H1 (cell line): ENCODE measurements around the gene LECT2. TPM values are rescaled to one million over a fixed set of nuclear protein-coding genes. Genes with fewer than 3 reads are reported as not detected.

Source experiments
- EGR1 ChIP-seq: IDR thresholded peaks from 2 replicates; pipeline ENCODE4 v1.6.1; 2011; ENCODE audit warnings: low read depth, low read length, borderline replicate concordance
- EZH2 ChIP-seq: fragments of 200-600 bp; sonication (generic); IDR thresholded peaks from 2 replicates; pipeline ENCODE4 v1.7.1; 2012; ENCODE audit warnings: low read depth, mild to moderate bottlenecking, moderate library complexity, low read length, inconsistent platforms; ENCODE audit not compliant: severe bottlenecking
- GABPA ChIP-seq: IDR thresholded peaks from 2 replicates; pipeline ENCODE4 v1.6.1; 2011; ENCODE audit warnings: mild to moderate bottlenecking, low read length, moderate library complexity, borderline replicate concordance; ENCODE audit not compliant: insufficient read depth
- TAF7 ChIP-seq: optimal IDR thresholded peaks from 2 replicates; pipeline ENCODE3; 2011; ENCODE audit warnings: low read depth, mild to moderate bottlenecking, inconsistent platforms, low read length, moderate library complexity, borderline replicate concordance
- TBP ChIP-seq: IDR thresholded peaks from 2 replicates; pipeline ENCODE4 v1.6.1; 2011; ENCODE audit warnings: low read depth, low read length, improper control_type of control experiment
- polyA plus RNA-seq, 7 experiments: library from polyadenylated mRNA; depleted of rRNA in 3 of 7; stranded (reverse) in 5 of 7; unstranded in 2 of 7; fragments of >200 nt in 5 of 7; fragments of 200-250 nt in 2 of 7; gene quantifications; 1 replicate in 5 of 7; 2 replicates in 1 of 7; 4 replicates in 1 of 7; pipeline versions ENCODE4 v1.2.1 to v1.2.3, GENCODE V29; 2011 to 2013; ENCODE audit warnings: missing spikeins in 2 of 7, mixed read lengths in 2 of 7
- total RNA-seq: library from RNA; stranded (reverse); fragmentation: NEBNext Ultra II Directional; extraction: Animal tissue kit (Norgen Biotek cat#: 25700); gene quantifications from 2 replicates; pipeline ENCODE4 v1.2.1, GENCODE V29; 2021
- TF ChIP-seq, protein P1 (sequence below): IDR thresholded peaks from 2 replicates; pipeline ENCODE4 v1.6.1; 2012; ENCODE audit warnings: low read length, inconsistent platforms

Gene LECT2
- total and polyA plus RNA-seq, 2 of the 8 experiments (the other 6 are each of a cell fraction or from before 2014, with no cell fraction given): not detected

DNA sequence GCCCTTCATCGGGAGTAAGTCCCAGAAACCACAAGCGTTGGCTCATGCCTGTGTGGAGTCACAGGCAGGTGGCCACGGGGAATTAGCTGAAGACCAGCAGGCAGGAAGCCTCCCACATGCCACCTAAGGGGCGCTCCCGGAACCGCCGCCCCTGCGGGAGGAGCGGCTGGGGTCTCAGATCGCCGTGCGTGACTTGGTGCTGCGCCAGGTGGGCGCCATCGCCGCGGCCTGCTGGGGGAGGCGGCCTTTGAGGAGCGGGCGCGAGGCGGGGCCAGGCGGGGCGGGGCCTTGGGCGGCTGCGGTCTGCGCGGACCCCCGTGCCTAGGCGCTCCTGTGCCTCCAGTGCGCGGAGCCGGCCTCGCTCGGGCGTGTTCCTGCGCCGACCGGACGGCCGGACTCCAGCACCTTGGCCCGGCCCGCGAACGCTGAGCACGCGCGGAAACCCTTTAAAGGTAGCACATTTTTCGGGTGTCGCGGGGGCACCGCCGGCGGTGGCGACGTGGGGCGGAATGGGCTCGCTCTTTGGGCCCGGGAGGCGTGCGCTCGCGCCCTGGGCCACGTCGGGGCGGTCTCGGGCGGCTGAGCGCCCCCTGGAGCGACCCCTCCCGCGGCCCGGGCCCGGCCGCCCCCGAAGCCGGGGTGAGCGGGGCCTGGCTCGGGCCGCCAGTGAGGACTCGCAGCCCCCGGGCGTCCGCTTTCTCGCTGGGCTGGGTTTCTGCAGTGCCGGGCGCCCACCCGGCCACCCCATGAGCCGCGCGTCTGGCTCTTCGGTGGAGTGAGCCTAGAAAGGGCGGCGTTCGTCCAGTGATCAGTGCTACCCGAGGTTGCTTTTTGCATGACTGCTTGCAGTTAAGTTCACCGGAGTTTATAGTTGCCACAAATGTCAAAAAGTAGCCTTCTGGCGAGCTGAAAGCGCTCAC lies 24.5 kb downstream of the LECT2 start (continued):
- TF ChIP-seq GABPA (peak; percentile 22; the same call in 1 of the 2 replicates), TAF7 (peak; percentile 14), TBP (no peak), EZH2 (peak; percentile 79), EGR1 (no peak)
- TF ChIP-seq, protein P1, sequence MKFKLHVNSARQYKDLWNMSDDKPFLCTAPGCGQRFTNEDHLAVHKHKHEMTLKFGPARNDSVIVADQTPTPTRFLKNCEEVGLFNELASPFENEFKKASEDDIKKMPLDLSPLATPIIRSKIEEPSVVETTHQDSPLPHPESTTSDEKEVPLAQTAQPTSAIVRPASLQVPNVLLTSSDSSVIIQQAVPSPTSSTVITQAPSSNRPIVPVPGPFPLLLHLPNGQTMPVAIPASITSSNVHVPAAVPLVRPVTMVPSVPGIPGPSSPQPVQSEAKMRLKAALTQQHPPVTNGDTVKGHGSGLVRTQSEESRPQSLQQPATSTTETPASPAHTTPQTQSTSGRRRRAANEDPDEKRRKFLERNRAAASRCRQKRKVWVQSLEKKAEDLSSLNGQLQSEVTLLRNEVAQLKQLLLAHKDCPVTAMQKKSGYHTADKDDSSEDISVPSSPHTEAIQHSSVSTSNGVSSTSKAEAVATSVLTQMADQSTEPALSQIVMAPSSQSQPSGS: no peak
- TF ChIP-seq, all 59 proteins: peak for 14
